GM23248 (cell line): ENCODE results near the gene CSNK1A1.

Source experiments
- EZH2 ChIP-seq: fragments of 200-600 bp; sonication (generic); IDR thresholded peaks from 2 replicates; pipeline ENCODE4 v1.6.1; 2018; ENCODE audit warnings: antibody characterized with exemption, mild to moderate bottlenecking; ENCODE audit not compliant: insufficient read depth, poor library complexity, severe bottlenecking
- EZH2phosphoT487 ChIP-seq: fragments of 200-600 bp; sonication (generic); IDR thresholded peaks from 2 replicates; pipeline ENCODE4 v1.6.1; 2018; ENCODE audit warnings: antibody characterized with exemption, moderate library complexity, mild to moderate bottlenecking, low read depth; ENCODE audit not compliant: insufficient read depth

GRCh38 chr5:149478761-149479160 is 72.5 kb downstream of the CSNK1A1 start:
- TF ChIP-seq EZH2 (no peak), EZH2phosphoT487 (no peak)
